Activated gamma-delta T cell treated with anti-CD3 and anti-CD28 coated beads, Interleukin-2, amount 50 U/mL, for 16 hours (primary cell): ENCODE results near the gene COL4A6.

Source experiments
- DNase-seq: peaks from one replicate; pipeline ENCODE4 v3.0.0-alpha.2; 2020; ENCODE audit warnings: low read depth

COL4A6 gene

DNA sequence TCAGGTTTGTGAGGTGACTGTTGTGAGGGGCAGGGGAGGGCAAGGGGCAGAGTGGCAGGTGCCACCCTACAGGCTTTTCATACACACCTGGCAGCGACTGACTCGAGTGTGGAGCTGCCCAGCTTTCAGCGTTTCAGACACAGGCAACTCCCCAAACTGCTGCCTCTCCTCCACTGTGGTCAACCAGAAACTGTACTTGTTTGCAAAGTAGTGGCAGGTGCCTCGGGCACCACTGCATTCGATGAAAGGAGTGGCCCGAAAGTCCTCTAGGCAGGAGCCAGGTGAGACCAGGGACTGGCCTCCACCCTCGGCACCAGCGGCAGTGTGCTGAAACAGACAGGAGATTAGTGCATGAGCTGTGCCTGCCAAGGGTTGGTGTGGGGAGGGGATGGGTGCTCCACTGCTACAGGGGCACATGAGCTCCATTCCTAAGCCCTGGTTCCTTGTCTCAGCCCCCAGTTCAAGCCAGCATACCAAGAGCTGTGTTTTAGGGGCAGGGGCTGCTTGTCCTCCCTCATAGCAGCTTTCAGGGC is 281.2 kb downstream of the COL4A6 start:
- DNase-seq = no peak

- no peak for DNase-seq
These were observed 282.1 kb downstream of the COL4A6 start for GRCh38 chrX:108156082-108156481.

DNA sequence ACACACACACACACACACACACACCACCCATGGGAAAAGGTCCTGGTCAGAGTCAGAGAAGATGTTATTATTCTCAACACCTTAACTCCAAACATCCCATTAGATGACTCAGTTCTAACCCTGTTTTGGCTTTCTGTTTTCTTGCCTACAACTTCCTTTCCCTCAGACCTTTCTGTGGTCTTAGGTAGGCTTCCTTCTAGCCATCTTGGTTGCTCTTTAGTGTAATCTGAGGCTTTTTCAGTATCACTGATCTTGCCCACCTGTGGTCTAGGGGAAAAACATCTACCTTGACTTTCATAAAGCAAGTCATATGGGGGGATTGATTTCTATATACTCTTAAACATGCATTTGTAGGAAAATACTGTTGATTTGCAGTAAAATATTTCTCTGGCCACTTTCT is 289.7 kb downstream of the COL4A6 start:
- no peak for DNase-seq

- no peak for DNase-seq
These were observed 299.2 kb downstream of the COL4A6 start for GRCh38 chrX:108138814-108139702.

DNA sequence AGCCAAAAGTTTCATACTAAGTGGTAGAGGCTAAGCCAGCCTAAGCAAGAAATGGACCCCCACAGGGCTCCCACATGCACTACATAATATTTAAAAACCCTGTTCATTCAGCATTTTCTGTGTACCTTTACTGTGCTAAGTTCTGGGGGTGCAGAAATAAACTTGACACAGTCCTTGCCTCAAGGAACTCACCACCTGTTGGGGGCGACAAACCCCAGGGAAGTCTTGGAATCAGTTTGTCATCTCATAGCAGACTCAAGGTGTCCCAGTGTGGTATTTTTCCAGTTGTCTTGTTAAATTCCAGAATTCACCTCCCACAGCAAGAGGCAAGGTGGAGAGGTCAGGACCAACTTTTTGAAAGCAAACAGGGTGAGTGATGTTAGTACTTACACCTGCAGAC is 303.5 kb downstream of the COL4A6 start:
- DNase-seq = no peak

DNA sequence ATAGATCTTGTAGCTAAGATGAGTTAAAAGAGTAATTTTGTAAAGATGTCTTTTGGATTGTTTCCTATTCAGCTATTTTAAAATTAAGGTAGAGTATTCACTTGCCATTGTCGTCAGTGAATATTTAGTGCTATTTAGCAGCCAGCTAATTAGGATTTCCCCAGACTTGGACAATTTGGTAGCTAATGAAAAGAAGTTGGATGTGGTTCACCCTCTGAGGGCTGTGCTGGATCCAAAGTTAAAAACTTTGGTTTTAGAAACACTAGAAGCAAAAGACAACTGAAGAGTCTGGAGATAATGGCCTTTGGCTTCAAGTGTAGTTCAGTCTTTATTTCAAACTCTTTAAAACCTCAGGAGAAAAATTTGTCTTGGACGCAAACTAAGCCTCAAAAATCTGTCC is 305.3 kb downstream of the COL4A6 start:
- no peak for DNase-seq

- no peak for DNase-seq
These were observed 306.2 kb downstream of the COL4A6 start for GRCh38 chrX:108132034-108132433.

GRCh38 chrX:108131471-108131870 is 306.8 kb downstream of the COL4A6 start:
- DNase-seq = no peak

GRCh38 chrX:108130889-108131288 is 307.3 kb downstream of the COL4A6 start:
- DNase-seq = no peak

GRCh38 chrX:108127152-108127551 is 311.1 kb downstream of the COL4A6 start:
- DNase-seq = no peak

DNA sequence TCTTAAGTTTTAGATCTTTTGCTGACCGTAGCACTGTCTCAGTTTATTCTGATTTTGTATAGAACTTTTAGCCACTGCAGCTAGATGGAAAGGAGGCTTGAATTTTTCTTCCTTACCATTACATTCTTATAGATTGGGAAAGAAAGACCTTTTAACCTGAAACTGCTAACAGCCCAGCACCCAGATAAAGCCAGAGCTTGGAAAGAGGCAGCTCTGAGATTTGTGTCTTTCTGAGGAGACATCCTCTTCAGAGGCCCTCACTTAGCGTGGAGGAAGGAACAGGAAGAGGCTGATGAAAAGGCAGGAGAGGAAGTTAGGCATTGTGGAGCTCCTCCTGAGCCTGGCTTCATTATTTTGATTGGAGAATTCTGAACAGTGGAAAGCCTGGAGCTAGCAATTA is 311.6 kb downstream of the COL4A6 start:
- no peak for DNase-seq

GRCh38 chrX:108123591-108124366 is 314.4 kb downstream of the COL4A6 start:
- no peak for DNase-seq

GRCh38 chrX:108122748-108123147 is 315.5 kb downstream of the COL4A6 start:
- no peak for DNase-seq

- no peak for DNase-seq
These were observed 316.9 kb downstream of the COL4A6 start for GRCh38 chrX:108121291-108121690.

GRCh38 chrX:108117988-108118387 is 320.2 kb downstream of the COL4A6 start:
- DNase-seq = no peak

- DNase-seq = no peak
These were observed 323.7 kb downstream of the COL4A6 start for GRCh38 chrX:108114541-108114940.
